GM19099 (cell line): ENCODE data around the gene MIEN1.

Experiments
- POLR2A ChIP-seq: IDR thresholded peaks from 3 replicates; pipeline ENCODE4 v1.6.1; 2011; ENCODE audit warnings: low read depth; ENCODE audit not compliant: insufficient read length; ENCODE audit errors: extremely low read depth

The MIEN1 gene, protein sequence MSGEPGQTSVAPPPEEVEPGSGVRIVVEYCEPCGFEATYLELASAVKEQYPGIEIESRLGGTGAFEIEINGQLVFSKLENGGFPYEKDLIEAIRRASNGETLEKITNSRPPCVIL

DNA sequence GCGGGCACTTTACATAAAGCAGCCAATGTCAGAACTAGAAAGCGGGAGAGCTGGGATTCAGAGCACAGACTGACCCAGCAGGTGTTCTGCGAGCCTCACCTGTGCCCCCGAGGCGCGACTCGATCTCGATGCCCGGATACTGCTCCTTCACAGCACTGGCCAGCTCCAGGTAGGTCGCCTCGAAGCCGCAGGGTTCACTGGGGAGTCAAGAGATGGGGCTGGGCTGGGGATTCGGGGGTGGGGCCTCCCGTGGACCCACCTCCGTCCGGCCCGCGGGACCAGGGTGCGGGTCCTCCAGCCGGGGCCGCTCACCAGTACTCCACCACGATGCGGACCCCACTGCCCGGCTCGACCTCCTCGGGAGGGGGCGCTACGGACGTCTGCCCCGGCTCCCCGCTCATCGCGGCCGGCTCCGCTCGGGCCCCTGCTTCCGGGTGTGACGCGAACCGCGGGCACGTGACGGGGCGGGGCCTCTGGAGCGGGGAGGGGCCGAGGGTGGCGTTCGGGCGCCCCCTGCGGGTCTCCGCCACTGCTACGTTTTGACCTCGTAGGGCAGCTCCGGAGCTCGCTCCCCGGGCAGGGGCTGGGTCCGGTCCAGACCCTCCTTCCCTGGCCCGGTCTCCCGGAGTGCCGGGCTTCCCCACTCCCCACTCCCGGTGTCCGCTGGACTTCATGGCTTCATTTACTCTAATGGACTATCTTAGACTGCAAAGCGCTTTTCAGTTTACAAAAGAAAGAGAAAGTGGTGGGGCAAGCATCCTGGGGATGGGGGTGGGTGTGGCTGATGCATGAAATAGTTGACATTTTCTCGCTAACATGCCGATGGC lies at the start of gene MIEN1:
MIEN1 (minus strand) TSS at position 438 of the 827 bp plus-strand sequence; CDS start at position 401, 37 bp downstream.
- peak; percentile 93 for TF ChIP-seq POLR2A

DNA sequence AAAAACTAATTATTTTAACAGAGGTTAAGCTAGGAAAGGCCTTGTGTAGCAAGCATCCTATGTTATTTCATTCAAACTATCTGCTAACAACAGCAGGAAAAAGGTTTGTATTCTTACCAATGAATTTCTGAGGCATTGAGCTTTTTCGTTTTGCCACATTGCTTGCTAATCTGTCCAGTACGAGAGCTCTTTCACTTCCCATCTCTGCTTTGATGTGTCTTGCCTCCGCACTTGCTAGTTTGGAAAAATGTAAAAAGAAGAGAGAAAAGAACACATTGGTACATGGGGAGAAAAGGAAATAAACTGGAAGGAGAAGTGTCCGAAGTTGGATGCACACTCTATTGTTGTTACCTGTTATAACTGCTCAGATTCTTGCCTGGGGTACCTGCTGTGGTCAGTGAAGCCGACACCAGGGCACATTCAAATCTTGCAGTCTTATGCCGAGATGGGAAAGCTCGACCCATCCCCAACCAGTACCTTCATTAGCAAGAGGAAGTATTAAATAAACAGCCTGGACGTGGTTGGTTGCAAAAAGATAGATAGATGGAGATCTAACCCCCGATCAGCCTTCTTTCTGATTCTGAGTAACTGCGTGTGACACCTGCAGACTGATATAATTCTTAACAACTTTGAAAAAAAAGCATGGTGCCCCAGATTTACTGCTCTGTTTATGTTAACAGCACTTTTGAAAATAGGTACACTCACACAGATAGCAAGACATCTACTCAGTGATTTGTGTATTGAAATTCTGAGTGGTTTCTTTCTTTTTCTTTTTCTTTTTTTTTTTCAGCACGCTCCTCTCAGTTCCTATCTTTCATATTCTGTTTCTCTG lies 47.4 kb upstream of the MIEN1 start:
- TF ChIP-seq POLR2A, result peak; percentile 65

DNA sequence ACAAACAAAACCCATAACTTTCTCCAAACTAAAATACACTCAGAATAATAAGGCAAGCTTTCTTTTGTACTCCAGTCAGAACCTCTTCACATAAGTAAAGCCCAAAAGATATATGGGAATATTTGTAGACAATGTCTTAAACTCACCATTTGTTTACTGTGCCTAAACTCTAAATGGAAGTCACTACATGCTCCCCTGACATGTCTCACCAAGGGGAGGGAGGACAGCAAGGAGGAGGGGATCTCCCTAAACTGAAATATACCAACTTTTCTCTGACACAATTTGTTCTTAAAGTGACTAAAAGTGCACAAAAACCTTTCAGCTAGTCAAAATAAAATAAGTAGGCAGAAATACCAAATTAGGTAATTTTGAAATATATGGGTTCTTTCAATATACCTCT lies 45.9 kb upstream of the MIEN1 start:
- TF ChIP-seq POLR2A, result no peak

DNA sequence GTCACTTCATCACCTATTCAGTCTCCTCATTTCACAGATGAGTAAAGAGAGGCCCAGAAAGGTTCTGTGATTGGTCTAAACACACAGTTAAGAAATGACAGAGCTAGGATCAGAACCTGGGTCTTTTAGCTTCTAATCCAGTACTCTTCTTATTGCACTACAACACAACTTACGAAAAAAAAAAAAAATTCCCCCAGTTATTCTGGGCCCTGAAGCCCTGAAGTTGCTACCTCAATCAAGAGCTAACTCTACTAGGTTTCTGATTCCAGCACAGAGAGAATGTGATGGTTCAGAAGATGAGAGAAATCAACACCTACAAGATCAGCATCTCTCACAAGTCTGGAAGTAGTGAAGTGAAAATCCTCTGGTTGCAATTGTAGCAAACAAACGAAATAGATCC lies 44.7 kb upstream of the MIEN1 start:
- TF ChIP-seq POLR2A, result peak; percentile 27

DNA sequence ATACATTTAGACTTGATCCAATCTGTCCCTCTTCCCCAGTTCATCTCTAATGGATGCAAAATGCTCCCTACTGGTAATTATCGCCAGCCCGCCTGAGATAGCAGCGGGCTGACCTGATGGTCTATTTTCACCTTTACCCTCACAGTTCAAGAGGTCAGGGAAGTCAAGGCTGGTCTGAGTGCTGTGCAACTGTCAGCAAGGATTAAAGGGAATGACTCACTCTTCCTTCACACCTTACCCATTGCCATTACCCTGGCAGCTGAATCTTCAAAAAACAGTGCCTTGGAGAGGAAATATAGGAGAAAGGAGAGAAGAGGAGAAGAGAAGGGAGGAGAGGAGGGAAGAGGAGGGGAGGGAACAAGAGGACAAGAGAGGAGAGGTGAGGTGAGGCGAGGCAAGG lies 43.7 kb upstream of the MIEN1 start:
- TF ChIP-seq POLR2A, result no peak

DNA sequence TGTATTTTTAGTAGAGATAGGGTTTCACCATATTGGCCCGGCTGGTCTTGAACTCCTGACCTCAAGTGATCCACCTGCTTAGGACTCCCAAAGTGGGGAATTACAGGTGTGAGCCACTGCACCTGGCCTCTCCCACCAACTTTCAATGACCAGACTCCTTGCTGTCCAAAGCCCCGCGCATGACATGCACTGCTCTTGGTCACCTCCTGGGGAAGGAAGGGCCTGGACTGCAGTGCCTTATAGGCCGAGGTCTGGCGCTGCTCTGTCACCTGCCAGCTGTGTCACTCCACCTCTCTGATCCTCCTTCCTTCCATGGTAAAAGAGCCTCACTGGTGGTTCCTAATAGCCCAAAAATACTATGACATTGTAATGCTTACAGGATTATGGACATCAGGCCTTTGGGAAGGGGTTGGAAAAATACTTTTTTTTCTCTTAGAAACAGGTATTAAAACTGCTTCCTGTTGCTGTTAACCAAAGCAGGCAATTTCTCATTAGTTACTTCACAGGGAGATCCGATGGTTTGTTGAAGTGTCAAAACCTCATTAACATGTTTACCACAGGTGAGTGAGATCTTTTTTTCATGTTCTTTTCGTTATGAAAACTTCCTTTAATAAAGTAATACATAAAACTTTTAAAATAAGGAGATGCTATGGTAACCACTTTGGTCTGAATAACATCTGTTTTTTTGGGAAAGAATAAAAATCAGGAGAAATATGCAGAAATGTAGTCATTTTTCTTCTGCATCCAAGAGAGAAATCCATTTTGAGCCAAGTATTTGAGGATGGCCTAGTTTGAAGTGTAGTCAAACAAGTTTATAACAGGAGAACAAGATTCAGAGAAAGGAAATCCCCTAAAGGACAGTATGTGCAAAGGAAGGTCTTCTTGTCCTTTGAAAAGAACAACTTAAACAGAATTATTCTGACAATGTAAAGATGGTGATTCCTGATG lies 42.9 kb upstream of the MIEN1 start:
- TF ChIP-seq POLR2A, result no peak

DNA sequence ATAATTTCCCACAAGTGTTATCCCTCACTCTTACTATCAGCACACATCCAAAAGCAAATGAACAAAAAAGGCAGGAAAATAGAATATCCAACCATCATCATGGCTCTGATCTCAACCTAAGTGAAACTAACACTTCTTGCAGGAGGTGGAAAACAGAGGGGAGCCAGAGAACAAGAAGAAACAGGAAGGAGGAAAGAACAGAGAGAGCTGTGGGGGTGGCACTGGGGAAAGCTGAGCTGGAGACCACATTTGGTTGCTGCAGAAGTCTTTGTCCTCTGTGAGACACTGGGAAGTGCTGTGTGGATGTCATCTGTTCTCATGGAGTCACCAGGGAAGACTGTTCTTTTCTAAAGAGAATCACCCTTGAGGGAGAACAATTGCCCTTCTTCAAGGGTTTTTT lies 42.1 kb upstream of the MIEN1 start:
- TF ChIP-seq POLR2A, result peak; percentile 18

DNA sequence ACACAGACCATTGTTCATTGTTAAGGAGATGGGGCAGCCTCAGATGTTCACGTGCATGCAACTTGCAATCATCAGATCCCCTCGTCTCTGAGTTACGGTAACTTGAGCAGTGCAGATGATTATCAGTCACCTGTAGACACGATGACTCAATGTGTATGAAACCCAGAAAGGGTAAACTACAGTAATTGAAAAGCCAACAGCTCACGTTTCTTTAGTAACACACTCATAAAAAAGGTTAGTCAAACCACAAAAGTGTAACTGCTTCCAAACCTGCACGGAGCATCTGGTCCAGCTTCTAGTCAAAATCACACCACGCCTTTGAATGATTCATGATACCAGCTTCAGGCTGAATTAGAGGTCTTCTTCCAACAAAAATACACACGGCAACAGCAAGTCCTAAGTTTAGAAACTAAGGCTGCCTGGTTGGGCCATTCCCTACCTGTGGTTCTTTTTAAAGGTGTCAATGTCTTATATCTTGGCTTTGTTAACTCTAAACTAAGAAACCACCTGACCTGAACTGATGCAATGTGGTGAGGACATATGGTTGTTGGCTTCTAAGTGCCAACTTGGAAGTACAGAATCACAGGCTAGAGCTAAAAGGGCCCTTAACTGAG lies 39.7 kb upstream of the MIEN1 start:
- peak; percentile 38 for TF ChIP-seq POLR2A

DNA sequence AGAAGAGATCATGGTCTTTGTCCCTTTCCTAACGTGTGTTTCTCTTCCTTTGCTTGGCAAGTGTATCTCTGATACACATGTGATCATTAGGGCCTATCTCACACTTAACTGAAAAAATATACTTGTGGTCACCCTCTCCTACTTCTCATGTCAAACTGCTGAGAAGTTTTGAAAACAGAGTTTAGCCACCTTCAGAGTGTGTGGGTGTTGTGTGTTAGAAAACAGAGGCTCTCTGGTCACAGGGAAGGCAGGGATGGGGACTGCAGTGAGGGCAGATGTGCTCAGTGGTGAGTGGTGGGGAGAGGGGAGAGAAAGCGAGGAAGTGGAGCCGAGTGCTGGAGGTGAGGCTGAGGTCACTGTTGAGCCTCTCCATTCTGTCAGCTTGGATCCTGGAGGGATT lies 36.8 kb upstream of the MIEN1 start:
- no peak for TF ChIP-seq POLR2A

DNA sequence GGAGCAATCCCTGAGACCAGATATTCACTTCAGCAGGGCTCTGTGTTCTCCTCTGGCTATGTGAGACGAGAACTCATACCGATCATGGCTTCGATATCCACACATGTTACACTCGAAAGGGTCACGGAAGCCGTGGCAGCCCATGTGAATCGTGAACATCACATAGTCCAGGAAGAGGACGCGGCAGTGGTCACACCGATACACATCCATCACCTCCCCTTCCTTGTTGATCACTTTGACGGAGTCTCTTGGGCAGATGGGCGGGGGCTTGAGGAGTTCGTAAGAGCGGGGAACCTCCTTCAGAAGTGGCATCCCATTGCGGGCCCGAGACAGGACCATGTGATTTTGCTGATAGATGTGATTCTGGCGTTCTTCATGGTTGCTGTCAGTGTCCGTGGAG lies 35.4 kb upstream of the MIEN1 start:
- TF ChIP-seq POLR2A, result no peak

DNA sequence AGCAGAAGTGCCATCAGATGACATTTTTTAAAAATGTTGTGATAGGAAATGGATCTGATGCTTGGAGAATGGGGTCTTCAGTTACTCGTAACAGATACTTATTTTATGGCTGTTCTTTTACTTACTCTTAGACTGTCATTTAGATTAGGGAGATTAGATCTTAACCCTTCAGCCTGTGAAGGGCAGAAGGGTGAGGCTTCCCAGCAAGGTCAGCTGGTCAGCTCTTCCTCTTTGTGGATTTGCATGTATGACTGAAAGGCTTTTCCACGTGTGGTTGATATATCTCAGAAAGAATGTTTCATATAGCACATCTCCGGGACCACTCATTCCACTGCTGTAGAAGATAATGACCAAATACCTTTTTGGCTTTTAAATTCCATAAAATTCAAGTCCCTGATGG lies 34.8 kb upstream of the MIEN1 start:
- no peak for TF ChIP-seq POLR2A

DNA sequence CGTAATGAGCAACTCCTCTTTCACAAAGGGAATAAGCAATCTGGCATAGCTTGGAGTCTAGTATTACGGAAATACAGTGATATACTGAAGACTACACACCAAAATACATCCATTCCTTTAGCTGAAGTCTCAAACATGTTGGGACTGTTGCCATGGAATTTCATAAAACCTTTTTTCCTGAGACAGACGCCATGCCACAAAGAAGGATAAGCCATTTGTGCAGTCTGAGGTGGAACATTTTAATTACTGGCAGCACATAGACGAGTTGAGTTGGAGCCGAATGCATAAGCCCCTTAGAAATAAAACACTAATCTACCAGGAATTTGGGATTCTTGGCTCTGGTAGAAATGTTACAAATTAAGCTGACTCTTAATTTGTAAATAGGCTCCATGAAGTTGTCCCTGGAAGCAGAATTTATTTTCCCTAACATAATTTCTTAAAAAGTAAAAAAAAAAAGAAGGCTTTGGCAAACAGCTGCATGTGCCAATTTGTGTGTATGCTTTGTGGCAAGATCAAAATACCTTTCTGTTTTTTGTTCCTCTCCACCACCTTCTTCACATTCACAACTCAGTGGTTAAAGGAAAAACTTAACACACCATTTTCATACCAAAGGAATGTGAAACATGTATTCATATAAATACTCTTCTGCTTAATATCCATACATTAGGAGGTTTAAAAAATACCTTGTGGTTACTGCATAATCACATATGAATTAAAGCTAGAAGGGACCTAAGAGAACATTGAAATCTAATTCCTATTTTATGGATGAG lies 32.9 kb upstream of the MIEN1 start:
- no peak for TF ChIP-seq POLR2A

DNA sequence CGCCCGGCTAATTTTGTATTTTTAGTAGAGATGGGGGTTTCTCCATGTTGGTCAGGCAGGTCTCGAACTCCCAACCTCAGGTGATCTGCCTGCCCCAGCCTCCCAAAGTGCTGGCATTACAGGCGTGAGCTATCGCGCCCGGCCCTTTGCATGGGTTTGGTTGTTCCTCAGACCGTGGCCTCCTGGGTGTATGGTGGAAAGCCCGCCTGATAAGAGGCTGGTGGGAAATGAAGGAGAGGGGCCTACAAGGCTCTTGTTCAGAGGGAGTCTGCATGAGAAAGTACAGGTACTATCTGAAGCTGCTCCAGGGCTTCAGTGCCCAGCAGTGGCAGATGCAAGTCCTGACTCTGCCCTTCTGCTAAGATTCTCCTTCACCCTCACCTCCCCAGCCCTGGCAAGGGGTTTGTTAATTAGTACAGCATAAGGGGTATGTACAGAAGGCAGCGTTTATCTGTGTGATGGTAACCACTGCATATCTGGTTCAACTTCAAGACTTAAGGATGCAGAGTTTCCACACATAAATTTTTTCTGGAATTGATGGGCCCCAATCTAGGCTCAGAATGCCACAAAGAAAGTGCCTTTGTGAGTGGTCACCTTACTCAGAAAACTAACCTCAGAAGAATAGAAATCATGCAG lies 31.6 kb upstream of the MIEN1 start:
- peak; percentile 11 for TF ChIP-seq POLR2A
